Measurements from ENCODE around the gene RUNX2.
"Not testable (repeated sequence)": the region's sequence is repeated elsewhere in the genome, so short reads cannot be mapped to it uniquely, and the experiment has no call there.

The RUNX2 gene

DNA sequence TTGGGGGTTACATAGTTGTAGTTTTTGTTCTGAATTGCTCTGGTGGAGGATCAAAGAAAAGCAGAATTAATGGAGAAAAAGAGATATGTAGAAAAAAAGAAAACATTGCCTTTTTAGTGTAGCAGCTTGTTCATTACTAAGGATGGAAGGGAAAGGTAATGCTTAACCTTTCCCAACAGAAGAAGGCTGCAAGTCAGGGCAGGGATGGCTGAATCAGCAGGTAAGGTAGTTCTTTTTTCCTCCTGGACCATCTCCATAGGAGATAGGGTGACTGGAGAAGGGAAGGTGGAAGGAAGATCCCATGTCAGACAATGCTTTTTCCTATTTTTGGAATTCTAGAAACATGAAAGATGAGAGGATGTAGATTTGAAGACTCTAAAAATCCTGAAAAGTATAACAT, 129.0 kb downstream of the RUNX2 start:
- DNase-seq (ENCODE audit: low spot score), result no peak

DNA sequence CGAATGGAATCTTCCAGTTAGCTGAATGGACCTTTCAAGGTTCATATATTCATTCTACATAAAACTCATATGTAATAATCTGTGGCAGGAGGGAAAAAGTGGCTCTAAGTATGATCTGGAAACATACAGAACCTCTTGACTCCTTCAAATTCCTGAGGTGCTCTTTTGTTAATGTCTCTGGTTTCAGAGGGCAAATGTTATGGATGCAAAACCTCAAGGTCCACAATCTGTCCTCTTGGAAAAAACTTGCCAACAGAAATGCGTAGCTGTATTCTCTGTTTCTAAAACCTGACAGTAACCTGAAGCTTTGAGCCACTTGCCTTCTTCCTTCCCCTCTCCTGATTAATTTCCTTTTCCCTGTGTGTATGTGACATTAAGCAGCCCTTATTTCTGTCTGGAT, 130.5 kb downstream of the RUNX2 start:
- DNase-seq (ENCODE audit: low spot score), result no peak

DNA sequence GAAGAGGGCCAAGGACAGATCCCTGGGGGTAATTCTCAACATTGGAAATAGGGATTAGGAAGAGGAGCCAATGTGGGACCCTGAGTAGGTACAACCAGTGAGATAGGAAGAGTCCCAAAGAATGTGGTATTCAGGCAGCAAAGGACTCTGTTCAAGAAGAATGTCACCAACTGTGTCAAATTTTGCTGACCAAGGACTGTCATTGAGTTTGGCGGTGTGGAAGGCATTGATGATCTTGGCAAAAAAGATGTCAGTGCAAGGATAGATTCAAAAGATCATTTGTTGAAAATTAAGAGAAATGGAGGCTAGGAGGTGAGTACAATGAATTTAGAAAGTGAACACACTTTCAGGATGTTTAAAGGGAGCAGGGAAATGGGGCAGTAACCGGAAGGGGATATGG, 132.0 kb downstream of the RUNX2 start:
- DNase-seq (ENCODE audit: low spot score), result no peak

- DNase-seq (ENCODE audit: low spot score), result no peak
Measured at GRCh38 chr6:45461486-45461885, 133.4 kb downstream of the RUNX2 start.

GRCh38 chr6:45462190-45463134, 134.3 kb downstream of the RUNX2 start:
- DNase-seq (ENCODE audit: low spot score), result no peak

DNA sequence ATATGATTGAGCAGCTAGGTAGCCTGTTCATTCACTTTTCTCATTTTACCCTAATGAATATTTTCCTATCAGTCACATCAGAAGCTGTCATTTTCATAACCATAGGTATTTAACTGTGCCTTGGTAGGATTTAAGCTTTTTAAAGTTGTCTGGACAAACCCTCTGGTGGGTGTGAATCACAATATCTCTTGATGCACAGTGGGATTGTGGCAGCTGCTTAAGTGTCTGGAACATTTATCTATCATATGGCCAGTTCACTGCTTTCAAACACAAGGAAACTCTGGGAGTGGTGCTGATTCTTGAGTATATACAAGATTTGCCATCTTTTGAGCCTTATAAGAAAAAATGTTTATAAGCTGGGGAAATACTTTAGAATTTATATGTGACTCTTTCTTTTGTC, 136.6 kb downstream of the RUNX2 start:
- no peak for DNase-seq (ENCODE audit: low spot score)

- no peak for DNase-seq (ENCODE audit: low spot score)
Measured at GRCh38 chr6:45466686-45467085, 138.6 kb downstream of the RUNX2 start.

DNA sequence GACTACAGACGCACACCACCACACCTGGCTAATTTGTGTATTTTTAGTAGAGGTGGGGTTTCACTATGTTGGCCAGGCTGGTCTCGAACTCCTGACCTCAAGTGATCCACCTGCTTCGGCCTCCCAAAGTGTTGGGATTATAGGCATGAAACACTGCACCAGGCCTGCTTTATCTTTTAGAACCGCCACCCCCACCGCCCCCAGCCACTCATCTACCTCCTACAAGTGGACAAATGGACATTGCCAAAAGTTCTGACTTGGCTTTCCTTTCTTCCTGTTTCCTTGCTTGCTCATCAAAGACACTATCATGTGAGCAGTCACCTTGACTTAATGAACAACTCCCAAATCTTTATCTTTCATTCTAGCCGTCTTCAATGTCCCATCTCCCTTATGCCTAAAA, 139.3 kb downstream of the RUNX2 start:
- DNase-seq (ENCODE audit: low spot score), result not testable (repeated sequence)

GRCh38 chr6:45467853-45468252, 139.7 kb downstream of the RUNX2 start:
- DNase-seq (ENCODE audit: low spot score), result no peak

DNA sequence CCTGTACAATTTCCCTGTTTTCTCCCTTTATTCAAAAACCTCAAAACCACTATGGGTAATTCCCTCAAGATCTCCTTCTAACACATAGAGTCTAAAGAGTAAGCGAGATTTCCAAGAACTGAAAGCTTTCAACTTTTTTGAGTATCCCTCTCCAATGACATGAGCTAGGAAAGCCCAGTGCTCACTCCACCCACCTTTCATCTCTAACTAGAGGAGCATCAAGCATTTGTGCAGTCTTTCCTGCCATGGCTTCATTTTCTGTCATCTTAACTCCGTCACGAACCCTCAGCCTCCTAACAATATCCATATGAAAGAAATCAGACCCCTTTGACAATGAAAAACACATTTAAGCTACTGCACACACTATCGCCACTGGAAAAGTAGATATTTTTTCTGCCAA, 141.5 kb downstream of the RUNX2 start:
- no peak for DNase-seq (ENCODE audit: low spot score)

DNA sequence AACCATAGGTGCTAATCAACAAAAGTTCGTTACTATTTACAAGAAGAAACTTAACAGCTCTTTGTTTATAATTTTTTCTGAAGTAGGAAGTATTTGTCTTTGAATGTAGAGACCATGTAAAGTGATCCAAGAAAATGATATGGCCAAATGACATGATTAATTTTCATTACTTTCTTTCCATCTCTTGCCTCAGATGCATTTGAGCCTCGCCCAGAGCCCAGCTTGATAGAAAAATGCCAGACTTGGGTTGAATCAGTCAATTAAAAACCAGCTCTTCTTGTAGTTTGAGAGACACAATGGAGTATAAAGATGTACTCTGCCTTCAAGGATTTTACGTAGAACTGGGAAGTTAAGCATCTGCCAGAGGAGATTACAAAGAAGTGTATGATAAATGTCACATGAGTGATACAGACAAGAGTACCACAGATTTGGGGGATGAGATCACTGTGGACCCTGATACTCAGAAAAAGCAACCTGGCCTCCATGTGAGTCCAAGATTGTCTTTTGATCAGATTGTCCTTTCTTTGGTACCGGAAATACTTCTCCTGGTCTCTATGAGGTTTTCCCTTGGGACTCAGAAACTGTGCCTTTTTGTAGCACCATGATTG, 142.1 kb downstream of the RUNX2 start:
- DNase-seq (ENCODE audit: low spot score), result no peak

DNA sequence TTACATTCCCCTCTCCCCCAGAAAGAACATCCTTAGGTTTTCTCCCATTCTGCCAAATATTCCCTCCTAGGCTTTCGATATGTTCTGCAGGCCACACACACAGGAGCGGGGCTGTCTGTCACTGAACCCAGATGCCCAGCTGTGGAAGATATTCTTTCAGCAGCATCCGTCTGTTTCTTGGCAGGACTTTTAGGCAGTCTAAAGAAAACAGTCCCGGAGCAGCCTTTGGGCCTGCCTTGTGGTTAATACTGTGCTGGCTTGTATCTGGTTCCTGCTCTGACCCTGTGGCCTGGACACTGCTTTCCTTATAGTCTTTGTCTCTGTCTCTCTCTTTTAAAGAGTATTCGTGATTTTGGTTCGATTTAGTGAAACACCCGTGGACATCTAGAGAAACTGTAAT, 144.3 kb downstream of the RUNX2 start:
- peak; percentile 33 for DNase-seq (ENCODE audit: low spot score)

GRCh38 chr6:45473121-45473993, 145.2 kb downstream of the RUNX2 start:
- DNase-seq (ENCODE audit: low spot score), result no peak

DNA sequence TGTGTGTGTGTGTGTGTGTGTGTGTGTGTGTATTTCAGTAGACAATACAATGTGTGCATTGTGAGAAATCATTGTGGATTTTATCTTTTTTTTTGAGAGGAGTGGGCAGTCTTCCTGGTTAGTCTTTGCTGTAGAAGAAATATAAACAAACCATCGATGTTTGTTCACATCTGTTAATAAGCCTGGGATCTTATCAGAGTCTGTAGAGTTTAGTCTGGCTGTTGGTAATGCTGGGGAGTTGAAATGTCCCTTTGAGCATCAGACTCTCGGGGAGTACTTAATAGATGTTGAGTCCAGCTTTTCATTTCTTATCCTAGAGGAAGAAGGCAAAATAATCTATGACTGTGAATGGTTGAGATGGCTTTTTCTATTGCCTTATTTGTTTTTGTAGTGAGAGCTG, 146.2 kb downstream of the RUNX2 start:
- DNase-seq (ENCODE audit: low spot score), result no peak

DNA sequence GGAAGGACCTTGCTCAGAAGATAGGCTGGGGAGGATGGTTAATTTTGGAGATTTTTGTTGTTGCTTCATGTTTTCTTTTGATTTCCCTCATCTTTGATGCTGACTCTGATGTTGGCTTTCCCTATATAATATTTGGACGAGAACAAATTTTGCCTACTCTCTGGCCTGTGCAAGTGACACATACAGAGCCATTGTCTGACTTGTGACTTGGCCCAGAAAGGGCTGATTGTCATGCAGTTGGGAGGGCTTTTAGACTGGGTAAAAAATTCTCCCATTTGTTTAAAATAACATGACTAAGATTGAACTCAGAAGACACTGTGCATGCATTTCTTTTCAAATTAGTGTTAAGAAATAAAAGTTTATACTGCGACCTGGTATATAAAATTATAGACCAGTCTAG, 148.2 kb downstream of the RUNX2 start:
- peak; percentile 68 for DNase-seq (ENCODE audit: low spot score)

- no peak for DNase-seq (ENCODE audit: low spot score)
Measured at GRCh38 chr6:45477278-45477677, 149.1 kb downstream of the RUNX2 start.

DNA sequence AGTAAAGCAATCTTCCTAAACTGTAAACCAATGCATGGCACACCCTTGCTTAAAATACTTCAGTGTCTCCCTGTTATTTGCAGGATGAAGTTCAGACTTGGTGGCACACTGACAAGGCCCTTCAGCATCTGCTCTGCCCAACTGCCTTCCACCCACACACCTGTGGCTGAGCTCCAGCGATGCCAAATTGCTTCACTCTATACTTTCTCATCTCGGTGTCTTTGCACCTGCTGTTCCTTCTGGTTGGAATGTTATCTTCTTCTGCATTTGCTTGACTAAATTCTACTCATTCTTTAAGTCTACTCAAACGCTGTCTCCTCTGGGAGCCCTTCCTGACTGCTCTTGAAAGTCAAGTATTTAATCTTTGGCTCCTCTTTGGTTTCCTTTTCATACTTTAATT, 149.7 kb downstream of the RUNX2 start:
- DNase-seq (ENCODE audit: low spot score), result peak; percentile 16

- DNase-seq (ENCODE audit: low spot score), result no peak
Measured at GRCh38 chr6:45478240-45478639, 150.1 kb downstream of the RUNX2 start.

DNA sequence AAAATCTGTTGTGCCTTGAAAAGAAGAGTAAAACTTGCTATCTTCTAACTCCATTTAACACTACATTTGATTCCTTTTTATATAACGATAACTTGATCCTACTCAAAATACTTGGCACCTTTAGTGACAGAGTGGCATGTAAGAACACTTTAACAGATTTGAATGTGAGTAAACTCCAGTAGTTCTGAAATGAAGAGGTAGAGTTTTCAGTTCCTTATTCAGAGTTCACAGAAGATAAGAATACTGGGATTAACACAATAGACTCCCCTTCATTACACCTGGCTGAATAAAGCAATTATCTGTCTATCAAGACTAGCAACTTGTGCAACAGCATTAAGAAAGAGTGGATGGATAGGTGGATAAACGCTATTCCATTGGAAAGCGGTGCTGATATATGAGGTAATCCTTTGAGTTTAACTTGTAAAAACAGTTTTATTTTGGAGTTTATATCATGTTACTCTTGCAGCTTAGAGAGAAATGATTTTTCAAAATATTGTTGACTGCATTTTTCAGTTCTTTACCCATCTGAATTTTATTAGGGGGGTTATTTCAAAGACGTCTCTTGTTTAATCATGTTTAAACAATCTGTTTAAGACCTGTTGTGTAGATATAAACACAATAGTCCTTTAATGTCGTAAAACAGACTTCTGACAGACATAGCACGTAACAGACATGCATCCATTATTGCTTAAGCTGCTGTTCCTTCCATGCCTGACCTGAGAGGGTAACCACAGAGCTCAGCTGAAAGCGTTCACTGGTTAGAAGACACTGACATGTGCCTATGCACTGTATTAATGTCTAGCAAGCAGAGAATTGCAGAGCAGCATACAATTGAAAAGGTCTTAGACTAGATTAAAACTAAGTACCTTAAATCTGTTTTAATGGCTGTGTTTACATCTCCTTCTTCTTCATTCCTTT, 152.0 kb downstream of the RUNX2 start:
- peak; percentile 55 for DNase-seq (ENCODE audit: low spot score)

DNA sequence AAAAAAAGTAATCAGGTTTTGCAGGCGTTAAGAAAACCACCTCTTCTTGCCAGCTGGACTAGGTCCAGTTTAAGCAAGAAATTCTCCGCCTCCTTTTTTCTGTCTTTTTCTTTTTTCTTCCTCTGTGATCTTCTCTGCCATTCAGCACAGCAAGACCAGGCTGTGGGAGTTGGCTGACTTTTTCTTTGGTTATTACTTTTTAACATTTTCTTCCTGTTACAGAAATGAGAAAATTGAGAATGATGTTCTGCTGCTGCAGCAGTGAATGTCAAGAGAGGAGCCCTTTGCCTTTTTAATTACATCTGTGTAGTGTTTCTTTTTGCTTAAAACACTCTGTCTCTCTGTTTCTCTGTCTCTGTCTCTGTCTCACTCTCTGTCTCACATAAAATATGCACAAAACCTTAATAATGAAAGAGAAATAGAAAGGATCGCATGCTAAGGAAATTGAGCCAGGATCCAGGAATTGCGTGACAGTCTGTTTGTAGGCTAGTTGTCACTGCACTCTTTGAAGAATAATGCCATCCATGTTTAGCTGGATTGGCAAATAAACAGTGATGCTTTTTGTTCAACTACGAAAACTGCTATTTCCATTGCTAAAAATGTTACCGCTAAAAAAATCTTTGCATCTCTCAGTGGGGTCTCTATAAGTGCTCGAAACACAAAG, 152.8 kb downstream of the RUNX2 start:
- DNase-seq (ENCODE audit: low spot score), result peak; percentile 37

GRCh38 chr6:45483021-45483420, 154.9 kb downstream of the RUNX2 start:
- no peak for DNase-seq (ENCODE audit: low spot score)

Data from Ammon's horn (tissue), 1 donor.